Stimulated activated naive CD8-positive, alpha-beta T cell treated with anti-CD3 and anti-CD28 coated beads, Interleukin-15, Interleukin-2, amounts not matched to agents 100 ng/mL and 50 ng/mL, for 24 hours (primary cell): Measurements from ENCODE around the gene DNTTIP2.
"Not testable (repeated sequence)": the region's sequence is repeated elsewhere in the genome, so short reads cannot be mapped to it uniquely, and the experiment has no call there.

Source experiments
- H3K27ac Mint-ChIP-seq: one replicate; pipeline ENCODE4 v1.8.0; 2021; ENCODE audit warnings: mild to moderate bottlenecking, mixed read lengths
- H3K27me3 Mint-ChIP-seq: one replicate; pipeline ENCODE4 v1.8.0; 2021; ENCODE audit warnings: mixed read lengths
- H3K36me3 Mint-ChIP-seq: one replicate; pipeline ENCODE4 v1.8.0; 2021; ENCODE audit warnings: low read depth, mixed read lengths
- H3K4me1 Mint-ChIP-seq: one replicate; pipeline ENCODE4 v1.8.0; 2021; ENCODE audit warnings: low read depth, mixed read lengths
- H3K4me3 Mint-ChIP-seq: one replicate; pipeline ENCODE4 v1.8.0; 2021; ENCODE audit warnings: mild to moderate bottlenecking, mixed read lengths
- H3K9me3 Mint-ChIP-seq: one replicate; pipeline ENCODE4 v1.8.0; 2021; ENCODE audit warnings: mixed read lengths

The DNTTIP2 gene

GRCh38 chr1:93840956-93841482 is 38.0 kb downstream of the DNTTIP2 start:
- no peak overlapping the region for H3K4me3 Mint-ChIP-seq
- peaks cover 19% of the 10 kb centered on the region for H3K4me1 Mint-ChIP-seq
- H3K27ac Mint-ChIP-seq, result no peak overlapping the region
- no peaks in the 10 kb centered on the region for H3K9me3 Mint-ChIP-seq
- no peaks in the 10 kb centered on the region for H3K27me3 Mint-ChIP-seq
- H3K36me3 Mint-ChIP-seq, result no peaks in the 10 kb centered on the region

GRCh38 chr1:93839753-93840152 is 39.3 kb downstream of the DNTTIP2 start:
- H3K4me3 Mint-ChIP-seq, result no peak overlapping the region
- H3K9me3 Mint-ChIP-seq, result no peaks in the 10 kb centered on the region

GRCh38 chr1:93839307-93839706 is 39.7 kb downstream of the DNTTIP2 start:
- Mint-ChIP-seq H3K36me3 (no peaks in the 10 kb centered on the region), H3K27ac (no peak overlapping the region), H3K4me1 (peaks cover 2% of the 10 kb centered on the region), H3K9me3 (no peaks in the 10 kb centered on the region), H3K4me3 (no peak overlapping the region), H3K27me3 (no peaks in the 10 kb centered on the region)

More at GRCh38 chr1:93839753-93840152, 39.3 kb downstream of the DNTTIP2 start:
- no peaks in the 10 kb centered on the region for H3K36me3 Mint-ChIP-seq
- H3K27me3 Mint-ChIP-seq, result no peaks in the 10 kb centered on the region
- peaks cover 7% of the 10 kb centered on the region for H3K4me1 Mint-ChIP-seq
- H3K27ac Mint-ChIP-seq, result no peak overlapping the region

- H3K9me3 Mint-ChIP-seq, result peaks cover 2% of the 10 kb centered on the region
- H3K27me3 Mint-ChIP-seq, result no peaks in the 10 kb centered on the region
- no peak overlapping the region for H3K4me3 Mint-ChIP-seq
- H3K36me3 Mint-ChIP-seq, result no peaks in the 10 kb centered on the region
- no peaks in the 10 kb centered on the region for H3K4me1 Mint-ChIP-seq
- H3K27ac Mint-ChIP-seq, result no peak overlapping the region
Measured at GRCh38 chr1:93837961-93838360, 41.0 kb downstream of the DNTTIP2 start.

GRCh38 chr1:93833293-93833692 is 45.7 kb downstream of the DNTTIP2 start:
- not testable (repeated sequence) for H3K4me3 Mint-ChIP-seq, H3K36me3 Mint-ChIP-seq, H3K27ac Mint-ChIP-seq, H3K27me3 Mint-ChIP-seq, H3K4me1 Mint-ChIP-seq
- peaks cover 14% of the 10 kb centered on the region for H3K9me3 Mint-ChIP-seq

GRCh38 chr1:93829061-93829460 is 49.9 kb downstream of the DNTTIP2 start:
- Mint-ChIP-seq H3K9me3 (peaks cover 14% of the 10 kb centered on the region), H3K4me1 (no peaks in the 10 kb centered on the region), H3K36me3 (no peaks in the 10 kb centered on the region), H3K27ac (no peak overlapping the region), H3K27me3 (no peaks in the 10 kb centered on the region), H3K4me3 (no peak overlapping the region)

GRCh38 chr1:93828367-93828755 is 50.6 kb downstream of the DNTTIP2 start:
- Mint-ChIP-seq H3K27me3 (no peaks in the 10 kb centered on the region), H3K9me3 (peaks cover 14% of the 10 kb centered on the region), H3K36me3 (no peaks in the 10 kb centered on the region), H3K4me1 (no peaks in the 10 kb centered on the region), H3K4me3 (no peak overlapping the region), H3K27ac (no peak overlapping the region)

GRCh38 chr1:93827633-93828366 is 51.2 kb downstream of the DNTTIP2 start:
- H3K4me1 Mint-ChIP-seq, result no peaks in the 10 kb centered on the region
- H3K4me3 Mint-ChIP-seq, result no peak overlapping the region
- H3K9me3 Mint-ChIP-seq, result peaks cover 10% of the 10 kb centered on the region
- H3K27me3 Mint-ChIP-seq, result no peaks in the 10 kb centered on the region
- H3K36me3 Mint-ChIP-seq, result no peaks in the 10 kb centered on the region
- no peak overlapping the region for H3K27ac Mint-ChIP-seq

GRCh38 chr1:93827128-93827527 is 51.9 kb downstream of the DNTTIP2 start:
- Mint-ChIP-seq H3K4me1 (no peaks in the 10 kb centered on the region), H3K27ac (no peak overlapping the region), H3K9me3 (peaks cover 8% of the 10 kb centered on the region), H3K27me3 (no peaks in the 10 kb centered on the region), H3K4me3 (no peak overlapping the region), H3K36me3 (no peaks in the 10 kb centered on the region)

- Mint-ChIP-seq H3K9me3 (no peaks in the 10 kb centered on the region), H3K27me3 (no peaks in the 10 kb centered on the region), H3K4me3 (no peak overlapping the region), H3K27ac (no peak overlapping the region), H3K36me3 (no peaks in the 10 kb centered on the region), H3K4me1 (no peaks in the 10 kb centered on the region)
Measured at GRCh38 chr1:93824834-93825233, 54.2 kb downstream of the DNTTIP2 start.

GRCh38 chr1:93822730-93823425 is 56.1 kb downstream of the DNTTIP2 start:
- H3K4me1 Mint-ChIP-seq, result peaks cover 9% of the 10 kb centered on the region
- H3K27me3 Mint-ChIP-seq, result no peaks in the 10 kb centered on the region
- no peak overlapping the region for H3K4me3 Mint-ChIP-seq
- no peaks in the 10 kb centered on the region for H3K36me3 Mint-ChIP-seq
- H3K9me3 Mint-ChIP-seq, result no peaks in the 10 kb centered on the region
- no peak overlapping the region for H3K27ac Mint-ChIP-seq

- Mint-ChIP-seq H3K9me3 (no peaks in the 10 kb centered on the region), H3K4me3 (no peak overlapping the region), H3K27ac (no peak overlapping the region), H3K4me1 (peaks cover 21% of the 10 kb centered on the region), H3K27me3 (no peaks in the 10 kb centered on the region), H3K36me3 (no peaks in the 10 kb centered on the region)
Measured at GRCh38 chr1:93821423-93822144, 57.4 kb downstream of the DNTTIP2 start.

- H3K4me3 Mint-ChIP-seq, result no peak overlapping the region
- H3K36me3 Mint-ChIP-seq, result no peaks in the 10 kb centered on the region
- peaks cover 22% of the 10 kb centered on the region for H3K4me1 Mint-ChIP-seq
- no peaks in the 10 kb centered on the region for H3K9me3 Mint-ChIP-seq
- no peaks in the 10 kb centered on the region for H3K27me3 Mint-ChIP-seq
- H3K27ac Mint-ChIP-seq, result no peak overlapping the region
Measured at GRCh38 chr1:93820554-93821422, 58.2 kb downstream of the DNTTIP2 start.

- H3K9me3 Mint-ChIP-seq, result no peaks in the 10 kb centered on the region
- H3K4me3 Mint-ChIP-seq, result no peak overlapping the region
- no peaks in the 10 kb centered on the region for H3K36me3 Mint-ChIP-seq
- no peak overlapping the region for H3K27ac Mint-ChIP-seq
- no peaks in the 10 kb centered on the region for H3K27me3 Mint-ChIP-seq
- peaks cover 22% of the 10 kb centered on the region for H3K4me1 Mint-ChIP-seq
Measured at GRCh38 chr1:93818570-93818959, 60.4 kb downstream of the DNTTIP2 start.
